SK-MEL-5 (cell line): ENCODE data around the gene CLCN3. TPM values are rescaled to one million over a fixed set of nuclear protein-coding genes. Genes with fewer than 3 reads are reported as not detected.
"Not testable (repeated sequence)": the region's sequence is repeated elsewhere in the genome, so short reads cannot be mapped to it uniquely, and the experiment has no call there.

Experiments used
- DNase-seq: peaks from one replicate; pipeline ENCODE4 v3.0.0-alpha.2; 2016; ENCODE audit warnings: low read depth, low spot score
- in situ Hi-C: cut with HindIII; loops from 2 replicates; pipeline ENCODE4 v1.10.0; 2016; ENCODE audit warnings: low sequenced_read_pairs, high pct_unique_total_duplicates, low pct_unique_long_range_greater_than_20kb
- total RNA-seq: library from RNA; depleted of rRNA; stranded (reverse); fragments of >200 nt; shearing (Covaris generic); gene quantifications from 2 replicates; pipeline ENCODE4 v1.2.3, GENCODE V29; 2014

The CLCN3 gene
- total RNA-seq, 1 experiment from 2014 or later = 54.5 TPM

DNA sequence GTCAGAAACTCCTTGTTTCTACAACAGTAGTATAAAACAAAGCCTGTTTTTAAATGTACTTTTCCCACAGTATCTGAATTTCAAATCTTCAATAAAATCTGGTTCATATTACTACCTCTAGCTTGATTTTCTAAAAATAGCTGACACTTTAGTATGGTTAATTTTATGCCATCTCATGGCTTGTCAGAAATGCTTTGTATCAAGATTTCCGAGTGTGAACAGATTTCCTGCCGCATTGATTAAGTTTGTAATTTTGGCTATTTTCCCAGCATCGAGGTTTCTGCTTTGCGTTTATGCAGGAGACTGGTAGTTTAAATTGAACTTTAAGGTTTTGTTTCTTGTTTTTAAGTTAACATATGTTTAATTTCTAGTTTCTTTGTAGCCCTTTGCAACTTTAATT, 44.2 kb downstream of the CLCN3 start:
- in situ Hi-C loops = no loop called here
- DNase-seq = no peak

DNA sequence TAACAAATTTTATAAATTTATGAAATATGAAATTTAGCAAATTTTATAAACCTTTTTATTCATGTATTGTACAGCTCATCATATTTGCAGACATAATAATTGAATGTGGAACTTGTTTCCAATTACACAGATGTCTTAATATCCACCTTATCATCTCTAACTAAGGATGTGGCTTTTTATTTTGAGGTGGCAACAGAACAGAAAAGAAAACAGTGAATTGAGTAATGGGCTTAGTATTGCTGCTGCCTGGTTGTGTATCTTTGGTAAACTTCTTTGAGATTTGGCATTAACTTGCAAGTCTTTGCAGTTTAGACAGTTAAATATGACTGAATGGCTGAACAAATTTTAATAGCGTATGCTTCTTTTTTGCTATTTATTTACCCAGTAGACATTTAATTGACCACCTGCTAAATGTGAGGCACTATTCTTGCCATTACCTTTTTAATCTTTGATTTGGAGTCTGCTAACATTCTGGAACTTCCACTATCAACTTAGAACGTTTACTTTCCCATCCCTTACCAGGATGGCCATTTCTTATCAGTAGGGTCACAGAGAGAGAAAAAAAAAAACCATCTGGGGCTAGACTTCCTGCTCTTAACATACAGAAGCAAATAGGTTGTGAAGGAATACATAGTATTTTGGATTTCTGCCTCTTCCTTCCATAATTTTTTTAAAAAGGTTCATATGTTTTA, 44.8 kb downstream of the CLCN3 start:
- DNase-seq = no peak
- in situ Hi-C loops = no loop called here

DNA sequence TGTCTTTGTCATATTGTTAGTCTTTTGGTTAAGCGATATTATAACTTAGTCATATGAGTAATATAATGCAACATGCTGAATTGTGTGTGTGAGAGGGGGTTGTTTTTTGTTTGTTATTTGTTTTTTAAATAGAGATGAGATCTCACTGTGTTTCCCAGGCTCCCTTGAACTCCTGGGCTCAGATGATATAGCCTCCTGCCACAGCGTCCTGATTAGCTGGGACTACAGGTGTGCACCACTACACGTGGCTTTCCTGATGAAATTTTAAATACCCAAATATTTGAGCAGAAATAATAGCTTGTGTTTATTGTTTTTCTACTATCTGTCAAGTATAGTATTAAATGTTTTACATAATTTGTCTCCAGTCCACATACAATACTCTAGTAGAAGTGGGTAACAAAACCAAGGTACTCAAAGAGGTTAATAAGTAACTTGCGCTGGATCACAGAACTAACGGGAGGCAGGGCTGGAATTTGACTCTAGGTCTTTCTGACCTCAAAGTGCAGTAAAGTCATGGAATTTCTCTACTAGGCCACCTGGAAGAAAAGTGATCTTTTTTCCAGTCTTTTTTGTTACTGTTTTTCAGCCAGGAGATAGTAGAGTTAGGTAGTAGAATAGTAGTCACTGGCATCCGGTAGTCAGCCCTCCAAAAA, 47.8 kb downstream of the CLCN3 start:
- in situ Hi-C loops = no loop called here
- DNase-seq = no peak

DNA sequence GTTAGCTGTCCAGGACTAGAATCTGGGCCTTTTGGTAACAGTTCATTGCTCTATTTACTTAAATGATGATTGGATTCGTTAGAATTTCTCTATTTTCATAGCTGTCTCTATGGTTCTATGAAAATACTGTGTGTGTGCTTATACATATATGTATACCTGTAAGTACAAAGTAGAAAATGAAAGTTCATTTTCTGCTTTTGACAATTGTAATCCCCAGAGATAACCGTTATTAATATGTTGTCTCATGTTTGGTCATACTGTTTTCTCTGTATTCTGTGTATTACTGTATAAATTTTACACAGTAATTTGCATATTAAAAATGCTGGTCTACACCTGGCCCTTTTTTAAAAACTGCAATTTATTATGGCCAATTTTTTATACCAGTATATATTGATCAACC, 55.4 kb downstream of the CLCN3 start:
- in situ Hi-C loops = no loop called here
- no peak for DNase-seq

DNA sequence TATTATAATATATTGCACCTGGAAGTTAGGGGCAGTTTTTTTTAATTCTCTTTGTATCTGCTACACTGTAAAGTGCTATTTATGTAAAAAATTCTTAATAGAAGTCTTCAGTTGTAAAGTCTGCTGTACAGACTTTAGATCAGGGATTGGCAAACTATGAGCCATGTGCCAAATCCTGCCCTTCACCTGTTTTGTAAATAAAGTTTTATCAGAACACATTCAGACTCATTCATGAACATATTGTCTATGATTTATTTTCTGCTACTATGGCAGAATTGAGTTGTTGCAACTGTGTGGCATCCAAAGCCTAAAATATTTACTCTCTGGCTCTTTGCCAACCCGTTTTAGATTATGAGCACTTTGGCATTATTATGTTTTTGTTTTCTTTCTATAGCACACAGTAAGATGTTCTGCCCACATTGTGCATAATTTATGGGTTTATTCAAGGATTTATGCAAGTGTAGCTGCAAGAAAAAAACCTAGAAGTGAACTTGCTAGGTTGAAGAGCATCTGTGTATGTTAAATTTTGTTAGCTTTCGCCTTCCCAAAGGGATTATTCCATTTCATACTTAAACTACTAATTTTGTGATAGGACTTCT, 56.9 kb downstream of the CLCN3 start:
- DNase-seq = no peak

DNA sequence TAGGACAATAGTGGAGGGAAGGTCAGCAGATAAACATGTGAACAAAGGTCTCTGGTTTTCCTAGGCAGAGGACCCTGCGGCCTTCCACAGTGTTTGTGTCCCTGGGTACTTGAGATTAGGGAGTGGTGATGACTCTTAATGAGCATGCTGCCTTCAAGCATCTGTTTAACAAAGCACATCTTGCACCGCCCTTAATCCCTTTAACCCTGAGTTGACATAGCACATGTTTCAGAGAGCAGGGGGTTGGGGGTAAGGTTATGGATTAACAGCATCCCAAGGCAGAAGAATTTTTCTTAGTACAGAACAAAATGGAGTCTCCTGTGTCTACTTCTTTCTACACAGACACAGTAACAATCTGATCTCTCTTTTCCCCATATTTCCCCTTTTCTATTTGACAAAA, 58.1 kb downstream of the CLCN3 start:
- DNase-seq = not testable (repeated sequence)

More for the DNA sequence above, 56.9 kb downstream of the CLCN3 start:
- in situ Hi-C loops = no loop called here

DNA sequence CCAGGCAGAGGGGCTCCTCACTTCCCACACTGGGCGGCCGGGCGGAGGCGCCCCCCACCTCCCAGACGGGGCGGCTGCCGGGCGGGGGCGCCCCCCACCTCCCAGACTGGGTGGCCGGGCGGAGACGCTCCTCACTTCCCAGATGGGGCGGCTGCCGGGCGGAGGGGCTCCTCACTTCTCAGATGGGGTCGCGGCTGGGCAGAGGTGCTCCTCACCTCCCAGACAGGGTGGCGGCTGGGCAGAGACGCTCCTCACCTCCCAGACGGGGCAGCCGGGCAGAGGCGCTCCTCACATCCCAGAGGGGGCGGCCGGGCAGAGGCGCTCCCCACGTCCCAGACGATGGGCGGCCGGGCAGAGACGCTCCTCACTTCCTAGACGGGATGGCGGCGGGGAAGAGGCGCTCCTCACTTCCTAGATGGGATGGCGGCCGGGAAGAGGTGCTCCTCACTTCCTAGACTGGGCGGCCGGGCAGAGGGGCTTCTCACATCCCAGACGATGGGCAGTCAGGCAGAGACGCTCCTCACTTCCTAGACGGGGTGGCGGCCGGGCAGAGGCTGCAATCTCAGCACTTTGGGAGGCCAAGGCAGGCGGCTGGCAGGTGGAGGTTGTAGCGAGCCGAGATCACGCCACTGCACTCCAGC, 58.7 kb downstream of the CLCN3 start:
- in situ Hi-C loops, DNase-seq: not testable (repeated sequence)

More for the DNA sequence above, 58.1 kb downstream of the CLCN3 start:
- in situ Hi-C loops = not testable (repeated sequence)

DNA sequence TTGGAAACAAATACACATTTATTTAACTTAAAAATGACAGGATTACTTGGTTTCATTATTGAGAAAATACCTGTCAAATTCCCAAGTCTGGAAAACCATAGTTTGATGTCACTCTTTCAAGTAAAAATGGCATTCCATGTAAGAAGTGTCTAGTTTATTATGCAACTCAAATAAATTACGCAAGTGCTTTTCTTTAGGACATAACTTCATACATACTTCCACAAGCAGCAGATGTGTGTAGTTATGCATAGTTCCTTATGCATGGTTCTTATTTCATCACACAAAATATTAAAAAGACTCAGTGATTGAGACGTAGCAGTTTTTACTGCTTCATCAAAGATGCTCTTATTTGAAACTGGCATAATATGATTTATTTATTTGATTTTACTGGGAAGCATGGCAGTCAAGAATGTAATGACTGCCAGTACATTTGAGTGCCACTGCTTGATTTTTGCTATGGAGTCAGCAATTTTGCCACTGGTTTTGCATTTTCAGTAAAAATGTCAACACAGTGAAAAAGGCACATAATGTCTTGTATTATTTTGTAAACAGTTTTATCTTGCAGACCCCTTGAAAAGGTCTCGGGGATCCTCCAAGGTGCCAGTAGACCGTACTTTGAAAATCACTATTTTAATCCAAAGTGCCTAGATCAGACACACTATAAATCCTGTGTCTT, 62.1 kb downstream of the CLCN3 start:
- no peak for DNase-seq
- in situ Hi-C loops = no loop called here

DNA sequence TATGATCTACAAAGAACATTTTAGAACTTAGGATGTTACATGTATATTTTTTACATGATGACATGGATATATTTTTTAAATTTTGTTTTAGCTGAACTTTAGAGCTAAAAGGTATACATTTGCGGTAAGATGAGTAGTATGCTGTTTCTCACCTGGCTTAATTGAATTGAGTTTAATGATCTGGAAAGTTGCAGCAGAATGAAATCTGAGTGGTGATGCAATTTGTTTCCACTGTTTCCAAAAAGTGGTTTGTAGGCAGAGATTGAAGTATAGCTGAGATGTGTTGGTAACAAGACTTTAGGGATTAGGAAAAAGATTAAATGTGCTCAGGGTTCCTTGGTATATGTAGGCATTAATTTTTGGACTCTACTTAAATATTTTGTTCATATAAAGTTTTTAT, 69.3 kb downstream of the CLCN3 start:
- DNase-seq = no peak
- in situ Hi-C loops = no loop called here

DNA sequence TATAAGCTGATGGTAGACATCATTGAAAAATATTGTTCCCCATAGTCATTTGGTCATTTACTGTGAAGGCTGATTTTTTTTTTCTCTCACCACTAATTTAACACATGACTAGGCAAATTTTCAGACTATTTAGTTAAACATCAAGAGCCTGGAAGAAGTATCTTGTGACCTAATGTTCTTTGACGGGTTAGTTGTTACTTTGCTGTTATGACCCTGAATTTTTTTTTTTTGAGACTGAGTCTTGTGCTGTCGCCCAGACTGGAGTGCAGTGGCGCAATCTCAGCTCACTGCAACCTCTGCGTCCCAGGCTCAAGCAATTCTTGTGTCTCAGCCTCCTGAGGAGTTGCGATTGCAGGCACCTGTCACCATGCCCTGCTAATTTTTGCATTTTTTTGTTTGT, 70.4 kb downstream of the CLCN3 start:
- no peak for DNase-seq
- in situ Hi-C loops = no loop called here

DNA sequence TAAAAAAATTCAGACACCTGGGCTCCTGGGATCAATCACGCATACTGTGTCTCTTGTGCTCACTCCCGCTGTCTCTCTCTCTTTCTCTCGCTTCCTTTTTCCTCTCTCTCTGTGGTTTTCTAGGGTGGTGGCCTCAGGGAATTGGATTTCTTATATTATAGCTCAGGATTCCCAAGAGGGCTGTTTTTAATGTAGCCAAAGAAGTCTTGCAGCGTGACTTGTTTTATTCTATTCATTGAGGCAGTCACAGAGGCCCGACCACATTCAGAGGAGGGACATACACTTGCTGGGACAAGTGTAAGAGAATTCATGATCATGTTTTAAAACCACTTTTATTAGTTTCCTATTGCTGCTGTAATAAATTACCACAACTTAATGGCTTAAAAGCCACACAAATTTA, 78.0 kb downstream of the CLCN3 start:
- DNase-seq = no peak
- in situ Hi-C loops = no loop called here

DNA sequence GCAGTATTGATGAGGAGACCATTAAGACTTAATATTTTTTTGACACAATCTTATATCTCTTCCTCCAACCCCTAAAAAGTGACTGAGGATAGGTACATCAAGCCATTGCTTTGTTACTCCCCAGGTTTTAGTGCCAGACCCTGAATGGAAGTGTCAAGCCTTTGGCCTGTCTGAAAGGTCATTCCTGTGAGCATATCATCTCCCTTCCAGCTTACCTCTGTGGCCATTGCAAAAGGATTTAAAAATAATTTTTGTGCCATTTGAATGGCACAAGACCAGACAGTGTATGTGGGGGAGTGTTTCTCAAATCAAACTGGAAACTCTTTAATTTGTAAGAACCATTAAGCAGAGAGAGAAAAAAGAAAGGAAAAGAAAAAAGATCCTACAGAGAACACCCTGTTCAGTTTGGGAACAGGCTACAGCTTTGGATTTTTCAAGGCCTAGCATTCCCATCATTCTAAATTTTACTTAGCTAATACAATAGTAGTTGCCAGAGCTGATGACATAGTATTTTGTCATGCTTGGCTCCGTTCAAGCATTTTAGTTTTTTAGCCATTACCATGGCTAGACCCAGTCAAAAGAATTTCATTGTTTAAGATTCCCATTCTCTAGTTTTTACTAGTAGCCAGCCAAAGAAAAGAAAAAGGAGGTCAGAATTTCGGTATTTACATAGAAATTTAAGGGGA, 87.7 kb downstream of the CLCN3 start:
- in situ Hi-C loops = no loop called here
- no peak for DNase-seq

DNA sequence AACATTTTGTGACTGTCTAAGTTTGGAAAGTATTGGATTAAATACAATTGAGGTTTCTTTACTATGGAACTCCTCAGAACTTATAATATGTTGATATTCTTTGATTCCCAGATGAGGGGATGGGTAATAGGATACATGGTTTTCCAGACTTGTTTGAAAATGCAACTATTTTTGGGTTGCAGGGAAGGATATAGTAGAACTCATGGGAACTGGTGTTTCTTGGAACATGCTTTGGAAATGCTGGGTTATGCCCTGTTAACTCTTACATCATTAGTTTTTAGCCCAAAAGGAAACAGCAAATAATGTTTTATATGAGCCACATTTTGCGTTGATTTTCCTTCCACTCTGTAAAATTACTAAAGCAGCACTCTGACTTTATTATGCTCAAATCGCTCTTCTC, 95.4 kb downstream of the CLCN3 start:
- DNase-seq = no peak
- in situ Hi-C loops = no loop called here

DNA sequence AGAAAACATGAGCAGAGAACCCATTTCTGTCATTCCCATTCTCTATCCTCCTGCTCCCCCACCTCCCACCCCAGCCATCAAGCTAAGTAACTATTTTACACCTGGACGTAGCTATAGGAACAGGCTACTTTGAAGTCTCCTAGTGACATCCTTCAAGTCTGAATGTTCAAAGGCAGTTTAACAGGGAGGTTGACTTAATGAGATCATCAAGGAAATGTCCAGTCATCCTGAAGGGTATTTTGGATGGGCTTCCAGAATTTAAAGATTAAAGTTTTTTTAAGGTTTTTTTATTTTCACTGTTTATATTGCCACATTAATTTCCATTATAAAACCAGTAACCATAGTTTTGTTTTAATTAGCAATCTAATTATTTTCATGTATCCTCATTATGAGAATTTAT, 96.3 kb downstream of the CLCN3 start:
- DNase-seq = no peak
- in situ Hi-C loops = no loop called here

DNA sequence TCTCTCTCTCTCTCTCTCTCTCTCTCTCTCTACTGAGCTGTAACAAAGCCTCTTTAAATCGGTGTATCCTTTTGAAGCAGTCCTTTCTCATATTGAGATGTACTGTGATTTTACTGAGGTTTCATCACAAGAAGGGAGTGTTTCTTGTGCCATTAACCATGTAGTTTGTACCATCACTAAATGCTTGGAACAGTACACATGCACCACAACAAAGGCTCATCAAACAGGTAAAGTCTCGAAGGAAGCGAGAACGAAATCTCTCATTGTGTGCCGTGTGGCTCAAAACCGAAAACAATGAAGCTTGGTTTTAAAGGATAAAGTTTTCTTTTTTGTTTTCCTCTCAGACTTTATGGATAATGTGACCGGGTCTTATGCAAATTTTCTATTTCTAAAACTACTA, 100.2 kb downstream of the CLCN3 start:
- in situ Hi-C loops = no loop called here
- no peak for DNase-seq

DNA sequence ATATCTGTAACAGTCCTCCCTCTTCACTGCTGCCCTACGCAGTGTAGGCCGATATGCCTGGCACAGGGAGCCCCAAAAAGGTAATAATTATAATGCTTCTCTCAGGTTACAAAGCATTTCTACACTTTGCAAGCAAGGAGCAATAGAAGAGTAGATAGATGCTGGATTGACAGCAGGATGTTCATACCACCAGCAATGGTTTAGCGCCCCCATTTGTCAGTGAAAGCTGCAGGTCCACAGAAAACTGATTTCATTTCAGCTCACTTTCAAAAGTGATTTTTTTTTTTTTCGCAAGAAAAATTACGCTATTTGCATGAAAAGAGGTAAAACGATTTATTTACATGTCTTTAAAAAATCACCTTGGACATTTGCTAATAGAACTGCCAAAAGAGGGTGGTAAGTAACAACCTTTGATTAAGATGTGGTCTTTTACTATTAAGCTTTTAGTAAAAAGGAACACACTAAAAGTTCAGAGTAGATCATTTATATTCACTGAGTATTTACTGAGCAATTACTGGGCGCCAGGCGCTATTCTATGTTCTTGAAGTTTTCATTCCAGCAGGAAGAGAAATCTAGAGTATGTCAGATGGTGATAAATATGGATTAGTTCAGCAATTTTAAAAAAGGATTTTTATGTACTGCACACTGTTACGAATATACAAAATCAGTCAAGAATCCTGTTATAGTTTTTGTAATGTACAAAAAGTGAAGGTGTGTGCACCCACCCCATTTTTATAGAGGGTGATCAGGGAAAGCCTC, 103.0 kb downstream of the CLCN3 start:
- DNase-seq = peak; percentile 67
- in situ Hi-C loops = no loop called here

DNA sequence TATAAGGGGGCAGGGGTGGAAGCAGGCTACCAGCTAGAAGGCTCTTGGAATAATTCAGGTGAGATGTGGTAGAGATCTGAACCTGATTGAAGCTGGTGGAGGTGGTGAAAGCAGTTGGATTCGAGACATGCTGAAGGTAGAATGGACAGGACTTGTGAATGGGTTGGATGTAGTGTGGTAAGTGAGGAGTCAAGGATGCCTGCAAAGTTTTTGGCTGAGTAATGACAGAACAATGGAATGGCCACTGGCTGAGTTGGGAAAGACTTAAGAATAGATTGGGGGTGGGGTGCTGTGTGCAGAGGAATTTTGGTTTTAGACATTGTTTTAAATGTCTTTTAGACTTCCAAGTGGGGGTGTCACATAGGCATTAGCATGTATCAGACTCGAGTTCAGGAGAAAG, 103.9 kb downstream of the CLCN3 start:
- DNase-seq = no peak
- in situ Hi-C loops = no loop called here
